Esophagus muscularis mucosa (tissue), 4 donors: ENCODE results near the gene POLD4. TPM values are rescaled to one million over a fixed set of nuclear protein-coding genes. Genes with fewer than 3 reads are reported as not detected.
A peak's percentile ranks its signal among the peaks of the same experiment; 100 is the strongest.

ENCODE experiments used
- DNase-seq: peaks from one replicate; pipeline ENCODE4 v3.0.0-alpha.2; 2017; ENCODE audit errors: extremely low spot score
- H3K27ac ChIP-seq, 4 donors: fragments of 200-600 bp; sonication (generic); replicated peaks in 1 of 4; 1 replicate in 3 of 4; 2 replicates in 1 of 4; pipeline ENCODE4 v1.5.1; 2016 to 2019; ENCODE audit warnings: mild to moderate bottlenecking in 1 of 4
- H3K27me3 ChIP-seq, 4 donors: fragments of 200-600 bp; sonication (generic); one replicate each; pipeline versions ENCODE4 v1.5.1 to v1.6.0; 2016 to 2019
- H3K36me3 ChIP-seq, 4 donors: fragments of 200-600 bp; sonication (generic); one replicate each; pipeline ENCODE4 v1.5.1; 2016 to 2019
- H3K4me1 ChIP-seq, 4 donors: fragments of 200-600 bp; sonication (generic); one replicate each; pipeline ENCODE4 v1.5.1; 2016 to 2019
- H3K4me3 ChIP-seq, 4 donors: fragments of 200-600 bp; sonication (generic); 1 replicate in 2 of 4; 2 replicates in 2 of 4; pipeline ENCODE4 v1.5.1; 2016 to 2019; ENCODE audit warnings: mild to moderate bottlenecking in 4 of 4, moderate library complexity in 1 of 4
- H3K9me3 ChIP-seq, 4 donors: fragments of 200-600 bp; sonication (generic); 1 replicate in 3 of 4; 2 replicates in 1 of 4; pipeline ENCODE4 v1.5.1; 2016 to 2019
- CTCF ChIP-seq, 3 experiments: fragments of 200-600 bp in 2 of 3; fragments of 450-650 bp in 1 of 3; sonication (generic) in 2 of 3; IDR thresholded peaks; one replicate each; pipeline ENCODE4 v1.5.1; 2017 to 2019; ENCODE audit warnings: antibody characterized with exemption in 3 of 3, mild to moderate bottlenecking in 2 of 3, moderate library complexity in 1 of 3
- EP300 ChIP-seq: sonication (generic); formaldehyde crosslinking; IDR thresholded peaks from one replicate; pipeline ENCODE4 v1.6.1; 2017; ENCODE audit warnings: antibody characterized with exemption
- POLR2A ChIP-seq: fragments of 450-650 bp; IDR thresholded peaks from one replicate; pipeline ENCODE4 v1.6.1; 2017; ENCODE audit warnings: antibody characterized with exemption, moderate library complexity, mild to moderate bottlenecking, low read depth
- POLR2AphosphoS5 ChIP-seq, 2 donors: sonication (generic); formaldehyde crosslinking; IDR thresholded peaks; one replicate each; pipeline ENCODE4 v1.6.1; 2017; ENCODE audit warnings: antibody characterized with exemption in 2 of 2
- WGBS: methylation state at CpG from one replicate; pipeline ENCODE4 v1.1.5; 2018; 5-methylcytosine and 5-hydroxymethylcytosine counted together
- intact Hi-C: fragments of 100-400 bp; cut with DNase I; formaldehyde crosslinking; loops from one replicate; pipeline ENCODE4 v1.15.1; 2023
- total RNA-seq, 4 donors: library from RNA; depleted of rRNA; stranded (reverse); fragments of >200 nt; gene quantifications; one replicate each; pipeline versions ENCODE4 v1.1.0 to v1.2.1, GENCODE V29; 2016

The POLD4 gene
- total RNA-seq, 4 donors from 2014 or later = 77.2 to 106 (median 83.1) TPM

- DNase-seq = no peak
- TF ChIP-seq EP300 = no peak
- no peak for TF ChIP-seq POLR2AphosphoS5 (IDR thresholded peaks at IDR 0.05)
- no peak for TF ChIP-seq POLR2A
- no peak for TF ChIP-seq CTCF (IDR thresholded peaks at IDR 0.05)
- Histone ChIP-seq H3K4me1 (peaks cover 5 to 9% (median 6%) of the 10 kb centered on the region in 4 donors), H3K36me3 (peaks cover 0 to 47% (median 40%) of the 10 kb centered on the region in 4 donors), H3K27me3 (no peaks in the 10 kb centered on the region), H3K9me3 (no peaks in the 10 kb centered on the region), H3K4me3 (no peak overlapping the region), H3K27ac (peak overlapping the region in 2 of 4 donors; percentile 13 to 14)
- 75% methylated on average over 19 of the region's 22 CpGs for WGBS
- intact Hi-C loops = no loop called here
These were observed 40.9 kb downstream of the POLD4 start for GRCh38 chr11:67312187-67313021.

DNA sequence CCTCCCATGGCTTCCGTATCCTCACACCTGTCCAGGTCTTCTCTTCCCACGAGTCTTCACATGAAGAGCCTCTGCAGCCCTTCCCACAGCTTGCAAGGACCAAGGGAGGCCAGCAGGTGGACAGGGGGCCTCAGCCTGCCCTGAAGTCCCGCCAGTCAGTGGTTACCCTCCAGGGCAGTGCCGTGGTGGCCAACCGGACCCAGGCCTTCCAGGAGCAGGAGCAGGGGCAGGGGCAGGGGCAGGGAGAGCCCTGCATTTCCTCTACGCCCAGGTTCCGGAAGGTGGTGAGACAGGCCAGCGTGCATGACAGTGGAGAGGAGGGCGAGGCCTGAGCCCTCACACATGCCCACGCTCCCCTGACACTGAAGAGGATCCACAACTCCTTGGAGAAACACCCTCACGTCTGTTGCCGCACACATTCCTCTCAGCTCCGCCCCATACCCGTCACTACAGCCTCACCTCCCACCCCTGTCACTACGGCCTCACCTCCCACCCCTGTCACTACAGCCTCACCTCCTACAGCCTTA lies 41.7 kb downstream of the POLD4 start:
- TF ChIP-seq CTCF (IDR thresholded peaks at IDR 0.05) (no peak), POLR2AphosphoS5 (IDR thresholded peaks at IDR 0.05) (no peak), EP300 (no peak), POLR2A (no peak)
- intact Hi-C loops = no loop called here
- Histone ChIP-seq H3K9me3 (no peaks in the 10 kb centered on the region), H3K4me1 (peaks cover 3% of the 10 kb centered on the region in 4 donors), H3K4me3 (no peak overlapping the region), H3K36me3 (peaks cover 0 to 52% (median 42%) of the 10 kb centered on the region in 4 donors), H3K27me3 (no peaks in the 10 kb centered on the region), H3K27ac (no peak overlapping the region)
- WGBS = 90% methylated on average over 10 of the region's 15 CpGs
- DNase-seq = no peak

GRCh38 chr11:67311051-67311555 lies 42.2 kb downstream of the POLD4 start:
- WGBS = 87% methylated on average over 16 of the region's 18 CpGs
- Histone ChIP-seq H3K4me1 (no peaks in the 10 kb centered on the region), H3K27me3 (no peaks in the 10 kb centered on the region), H3K36me3 (peaks cover 0 to 52% (median 42%) of the 10 kb centered on the region in 4 donors), H3K9me3 (no peaks in the 10 kb centered on the region), H3K4me3 (no peak overlapping the region), H3K27ac (no peak overlapping the region)
- intact Hi-C loops = no loop called here
- TF ChIP-seq POLR2AphosphoS5 (IDR thresholded peaks at IDR 0.05) (no peak), POLR2A (no peak), EP300 (no peak), CTCF (IDR thresholded peaks at IDR 0.05) (no peak)
- no peak for DNase-seq

DNA sequence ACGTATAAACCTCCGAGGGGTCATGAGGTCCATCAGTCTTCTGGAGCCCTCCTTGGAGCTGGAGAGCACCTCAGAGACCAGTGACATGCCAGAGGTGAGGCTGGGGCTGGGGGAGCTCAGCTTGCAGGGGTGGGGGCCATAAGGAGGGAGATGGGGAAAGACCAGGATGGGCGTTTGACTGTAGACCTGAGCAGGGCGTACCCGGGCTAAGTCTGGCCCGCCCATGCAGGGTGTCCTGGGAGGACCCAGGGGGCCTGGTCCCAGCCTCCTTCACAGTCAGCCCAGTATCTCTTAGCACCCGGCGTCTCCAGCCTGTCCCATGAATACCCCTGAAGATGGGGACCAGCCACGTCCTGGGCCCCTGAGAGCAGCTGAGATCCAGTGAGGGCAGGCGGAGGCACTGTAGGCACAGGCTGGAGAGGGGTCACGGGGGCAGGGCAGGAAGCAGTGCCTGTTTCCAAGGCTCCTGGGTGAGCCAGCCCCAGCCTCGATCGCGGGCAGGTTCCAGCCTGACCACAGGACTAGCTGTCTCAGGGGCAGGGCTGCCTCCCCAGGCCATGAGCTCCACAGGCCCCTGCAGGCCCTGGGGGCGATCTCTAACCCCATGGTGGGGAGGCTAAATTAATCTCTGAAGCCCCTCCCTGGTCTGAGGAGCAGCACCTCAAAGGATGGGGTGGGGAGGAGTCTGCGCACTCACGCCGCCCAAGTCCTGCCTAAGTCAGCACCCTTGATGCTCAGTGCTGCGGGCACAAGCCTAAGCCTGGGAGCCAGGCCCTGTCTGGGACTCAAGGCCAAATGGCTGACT lies 42.9 kb downstream of the POLD4 start:
- intact Hi-C loops = no loop called here
- H3K4me1 ChIP-seq = peaks cover 0 to 3% (median 2%) of the 10 kb centered on the region in 4 donors
- H3K4me3 ChIP-seq = no peak overlapping the region
- no peaks in the 10 kb centered on the region for H3K9me3 ChIP-seq
- H3K27ac ChIP-seq = no peak overlapping the region
- no peak for DNase-seq
- 98% methylated on average over 12 of the region's 19 CpGs for WGBS
- H3K27me3 ChIP-seq = no peaks in the 10 kb centered on the region
- TF ChIP-seq POLR2A = no peak
- TF ChIP-seq CTCF (IDR thresholded peaks at IDR 0.05) = no peak
- TF ChIP-seq POLR2AphosphoS5 (IDR thresholded peaks at IDR 0.05) = no peak
- TF ChIP-seq EP300 = no peak
- peaks cover 0 to 52% (median 42%) of the 10 kb centered on the region in 4 donors for H3K36me3 ChIP-seq
